Loucy (cell line): ENCODE measurements around the gene TNFAIP8.

ENCODE experiments used
- H2AFZ ChIP-seq: fragments of 200-600 bp; sonication (generic); 2 replicates; pipeline ENCODE4 v1.6.0; 2016; ENCODE audit warnings: antibody characterized with exemption, mild to moderate bottlenecking, low read length, moderate library complexity
- H3F3A ChIP-seq: fragments of 200-600 bp; 2 replicates; pipeline ENCODE4 v1.6.0; 2016; ENCODE audit warnings: antibody characterized with exemption, low read depth, mild to moderate bottlenecking
- H3K27me3 ChIP-seq: fragments of 200-600 bp; sonication (generic); 2 replicates; pipeline ENCODE4 v1.6.1; 2014; ENCODE audit warnings: low read length, mild to moderate bottlenecking; ENCODE audit not compliant: insufficient read depth, poor library complexity, severe bottlenecking
- H3K36me3 ChIP-seq: fragments of 200-600 bp; sonication (generic); 2 replicates; pipeline ENCODE4 v1.6.1; 2016; ENCODE audit warnings: low read length; ENCODE audit not compliant: insufficient read depth
- H3K4me1 ChIP-seq: fragments of 200-600 bp; sonication (generic); 2 replicates; pipeline ENCODE4 v1.5.1; 2014; ENCODE audit warnings: low read length, mild to moderate bottlenecking; ENCODE audit not compliant: insufficient read depth, poor library complexity, severe bottlenecking
- H3K4me2 ChIP-seq: fragments of 200-600 bp; sonication (generic); 2 replicates; pipeline ENCODE4 v1.6.0; 2014; ENCODE audit warnings: antibody characterized with exemption, low read length, low read depth, mild to moderate bottlenecking; ENCODE audit not compliant: poor library complexity, severe bottlenecking
- H3K4me3 ChIP-seq: fragments of 200-600 bp; sonication (generic); 2 replicates; pipeline ENCODE4 v1.5.1; 2014; ENCODE audit warnings: low read length, mild to moderate bottlenecking, mixed read lengths; ENCODE audit not compliant: poor library complexity, severe bottlenecking
- H3K79me2 ChIP-seq: fragments of 200-600 bp; sonication (generic); 2 replicates; pipeline ENCODE4 v1.6.1; 2014; ENCODE audit warnings: low read length; ENCODE audit not compliant: insufficient read depth
- H3K9ac ChIP-seq: fragments of 200-600 bp; sonication (generic); 2 replicates; pipeline ENCODE4 v1.6.0; 2014; ENCODE audit warnings: mild to moderate bottlenecking, low read depth, low read length, moderate library complexity; ENCODE audit not compliant: poor library complexity, severe bottlenecking
- H3K9me2 ChIP-seq: fragments of 200-600 bp; sonication (generic); replicated peaks from 2 replicates; pipeline ENCODE4 v1.6.1; 2016; ENCODE audit warnings: low read depth, low read length, mixed read lengths
- H3K9me3 ChIP-seq: fragments of 200-600 bp; sonication (generic); 2 replicates; pipeline ENCODE4 v1.6.1; 2014; ENCODE audit warnings: mild to moderate bottlenecking, antibody characterized with exemption, low read length, low read depth; ENCODE audit not compliant: insufficient read depth
- H4K20me1 ChIP-seq: fragments of 200-600 bp; sonication (generic); 2 replicates; pipeline ENCODE4 v1.6.0; 2014; ENCODE audit warnings: antibody characterized with exemption, low read length, mild to moderate bottlenecking; ENCODE audit not compliant: insufficient read depth, poor library complexity, severe bottlenecking
- EZH2phosphoT487 ChIP-seq: fragments of 200-600 bp; IDR thresholded peaks from 2 replicates; pipeline ENCODE4 v1.6.1; 2018; ENCODE audit warnings: antibody characterized with exemption, mild to moderate bottlenecking, moderate library complexity, borderline replicate concordance
- TF ChIP-seq, protein P1 (sequence below): fragments of 200-600 bp; sonication (generic); conservative IDR thresholded peaks from 2 replicates; pipeline ENCODE4 v1.5.1; 2014; ENCODE audit warnings: mild to moderate bottlenecking, antibody characterized with exemption, low read length

TNFAIP8 gene

DNA sequence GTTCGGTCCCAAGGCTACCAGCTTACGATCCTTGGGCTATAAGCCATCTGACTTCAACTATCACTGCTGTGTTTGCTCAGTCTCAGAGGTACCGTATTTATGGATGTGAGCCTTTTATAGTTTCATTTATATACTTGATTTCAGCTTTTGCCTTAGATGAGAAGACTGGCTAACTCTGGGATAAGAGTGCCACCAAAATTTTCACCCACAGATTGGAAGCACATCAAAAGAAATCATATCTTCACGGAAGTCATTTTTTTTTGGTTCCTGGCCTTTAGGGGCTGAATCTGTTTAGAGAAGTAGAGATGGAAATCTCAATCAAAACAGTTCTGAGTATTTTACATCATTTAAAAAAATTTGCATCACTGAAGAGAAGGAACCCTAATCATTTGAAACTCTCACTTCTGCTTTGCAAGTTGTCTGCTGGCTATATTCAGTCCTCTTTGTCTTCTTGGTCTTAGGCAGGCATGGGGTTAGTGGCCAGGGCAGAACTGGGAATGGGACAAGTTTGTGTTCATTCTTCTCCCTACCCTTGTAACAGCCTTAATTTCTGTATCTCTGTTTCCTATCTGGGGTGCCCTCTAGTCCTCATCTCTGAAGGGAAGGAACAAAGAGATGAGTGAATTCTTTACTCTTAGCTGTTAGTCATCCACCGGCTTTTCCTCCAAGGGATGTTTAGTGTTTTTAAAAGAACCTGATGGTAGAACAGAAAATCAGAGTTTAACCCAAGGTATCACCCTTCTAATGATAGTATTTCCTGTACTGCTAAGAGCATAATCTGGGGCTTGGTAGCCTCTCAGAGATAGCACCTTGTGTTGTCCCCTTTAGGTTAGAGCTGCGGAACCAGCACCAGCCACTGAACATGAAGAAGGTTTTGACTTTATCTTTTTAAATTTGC, 14.1 kb upstream of the TNFAIP8 start:
- Histone ChIP-seq H3K9me3 (no peaks in the 10 kb centered on the region), H3K36me3 (no peaks in the 10 kb centered on the region; the same call in 1 of the 2 replicates), H3K9ac (no peak overlapping the region), H3K4me1 (peaks cover 44% of the 10 kb centered on the region), H4K20me1 (peaks cover 20% of the 10 kb centered on the region), H3K4me2 (no peak overlapping the region), H3K27me3 (no peaks in the 10 kb centered on the region), H3F3A (no peaks in the 10 kb centered on the region), H3K9me2 (no peaks in the 10 kb centered on the region), H3K4me3 (no peak overlapping the region), H2AFZ (no peak overlapping the region), H3K79me2 (peaks cover 91% of the 10 kb centered on the region)
- TF ChIP-seq EZH2phosphoT487 = no peak
- TF ChIP-seq, protein P1, sequence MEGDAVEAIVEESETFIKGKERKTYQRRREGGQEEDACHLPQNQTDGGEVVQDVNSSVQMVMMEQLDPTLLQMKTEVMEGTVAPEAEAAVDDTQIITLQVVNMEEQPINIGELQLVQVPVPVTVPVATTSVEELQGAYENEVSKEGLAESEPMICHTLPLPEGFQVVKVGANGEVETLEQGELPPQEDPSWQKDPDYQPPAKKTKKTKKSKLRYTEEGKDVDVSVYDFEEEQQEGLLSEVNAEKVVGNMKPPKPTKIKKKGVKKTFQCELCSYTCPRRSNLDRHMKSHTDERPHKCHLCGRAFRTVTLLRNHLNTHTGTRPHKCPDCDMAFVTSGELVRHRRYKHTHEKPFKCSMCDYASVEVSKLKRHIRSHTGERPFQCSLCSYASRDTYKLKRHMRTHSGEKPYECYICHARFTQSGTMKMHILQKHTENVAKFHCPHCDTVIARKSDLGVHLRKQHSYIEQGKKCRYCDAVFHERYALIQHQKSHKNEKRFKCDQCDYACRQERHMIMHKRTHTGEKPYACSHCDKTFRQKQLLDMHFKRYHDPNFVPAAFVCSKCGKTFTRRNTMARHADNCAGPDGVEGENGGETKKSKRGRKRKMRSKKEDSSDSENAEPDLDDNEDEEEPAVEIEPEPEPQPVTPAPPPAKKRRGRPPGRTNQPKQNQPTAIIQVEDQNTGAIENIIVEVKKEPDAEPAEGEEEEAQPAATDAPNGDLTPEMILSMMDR = no peak

DNA sequence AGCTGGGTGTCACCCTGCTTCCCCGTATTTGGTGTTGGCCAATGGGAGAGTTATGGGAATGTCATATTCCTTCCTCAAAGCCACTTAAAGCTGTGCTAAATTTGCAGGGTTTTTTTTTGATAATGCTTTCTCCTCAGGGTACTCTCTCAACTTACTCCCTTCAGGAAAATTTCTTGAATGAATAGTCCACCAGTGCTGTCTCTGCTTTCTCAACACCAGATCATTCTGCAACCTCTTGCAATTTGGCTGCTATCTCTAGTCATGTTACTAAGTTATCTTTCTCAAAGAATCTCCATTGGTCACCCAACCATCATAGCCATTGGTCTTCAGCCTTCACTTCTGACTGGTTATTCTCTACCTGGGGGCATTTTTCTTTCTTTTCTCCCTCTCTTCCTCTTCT, 13.4 kb upstream of the TNFAIP8 start:
- Histone ChIP-seq H3K27me3 (no peaks in the 10 kb centered on the region), H3K36me3 (no peaks in the 10 kb centered on the region; the same call in 1 of the 2 replicates), H3F3A (no peaks in the 10 kb centered on the region), H3K4me3 (no peak overlapping the region), H3K9me3 (no peaks in the 10 kb centered on the region), H3K9me2 (no peaks in the 10 kb centered on the region), H3K9ac (no peak overlapping the region), H4K20me1 (peaks cover 13% of the 10 kb centered on the region), H3K4me2 (no peak overlapping the region), H3K79me2 (peaks cover 91% of the 10 kb centered on the region), H3K4me1 (peaks cover 40% of the 10 kb centered on the region), H2AFZ (no peak overlapping the region)
- TF ChIP-seq EZH2phosphoT487 = no peak
- TF ChIP-seq, protein P1 = no peak

DNA sequence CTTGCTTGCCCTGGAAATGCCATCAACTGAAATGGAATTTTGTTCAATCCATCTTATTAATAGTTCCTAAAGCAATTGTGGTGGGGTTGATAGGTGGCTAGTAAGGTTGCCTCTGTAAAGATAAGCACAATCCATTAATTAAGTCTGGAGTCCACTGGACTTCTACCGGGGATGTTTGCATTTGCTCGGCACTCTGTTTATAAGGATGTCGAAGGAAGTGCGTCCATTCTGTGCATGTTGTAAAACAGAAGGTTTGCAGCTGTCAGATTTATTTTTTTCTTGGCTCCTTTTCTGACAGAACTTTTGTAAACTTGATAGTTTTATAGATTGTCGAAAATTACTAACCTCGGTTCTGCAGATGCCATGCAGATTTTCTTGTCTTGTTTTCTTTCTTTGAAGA, 12.8 kb upstream of the TNFAIP8 start:
- H3K9me3 ChIP-seq = no peaks in the 10 kb centered on the region
- no peaks in the 10 kb centered on the region for H3F3A ChIP-seq
- no peak overlapping the region for H3K4me2 ChIP-seq
- no peak overlapping the region for H3K9ac ChIP-seq
- H3K36me3 ChIP-seq = no peaks in the 10 kb centered on the region; the same call in 1 of the 2 replicates
- H3K4me1 ChIP-seq = peaks cover 37% of the 10 kb centered on the region
- H4K20me1 ChIP-seq = peaks cover 13% of the 10 kb centered on the region
- no peak overlapping the region for H2AFZ ChIP-seq
- peaks cover 91% of the 10 kb centered on the region for H3K79me2 ChIP-seq
- no peak overlapping the region for H3K4me3 ChIP-seq
- no peaks in the 10 kb centered on the region for H3K9me2 ChIP-seq
- no peaks in the 10 kb centered on the region for H3K27me3 ChIP-seq
- TF ChIP-seq, protein P1 = no peak
- TF ChIP-seq EZH2phosphoT487 = no peak
